ENCODE data around the gene ZBP1.

DNA sequence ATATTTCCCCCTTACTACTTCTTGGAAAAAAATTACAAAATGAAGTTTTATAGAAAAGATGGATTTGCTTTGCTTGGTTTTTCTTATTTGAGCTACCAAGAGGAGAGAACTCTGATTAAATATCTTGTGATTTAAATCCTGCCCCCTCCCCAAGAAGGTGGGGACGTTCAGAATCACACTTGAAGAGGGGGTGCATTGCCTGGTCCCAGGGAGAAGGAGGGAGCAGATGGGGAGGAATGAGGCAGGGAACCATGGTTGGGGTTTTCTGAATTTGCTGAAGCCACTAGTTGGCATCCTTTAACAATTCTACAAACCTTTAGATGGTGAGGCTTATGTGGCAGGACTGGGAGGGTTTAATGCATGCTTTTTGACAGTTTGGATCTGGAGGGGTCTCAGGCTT is 53.8 kb downstream of the ZBP1 start:
- no peak for TF ChIP-seq EP300 (IDR thresholded peaks at IDR 0.05)
- TF ChIP-seq, protein P1, sequence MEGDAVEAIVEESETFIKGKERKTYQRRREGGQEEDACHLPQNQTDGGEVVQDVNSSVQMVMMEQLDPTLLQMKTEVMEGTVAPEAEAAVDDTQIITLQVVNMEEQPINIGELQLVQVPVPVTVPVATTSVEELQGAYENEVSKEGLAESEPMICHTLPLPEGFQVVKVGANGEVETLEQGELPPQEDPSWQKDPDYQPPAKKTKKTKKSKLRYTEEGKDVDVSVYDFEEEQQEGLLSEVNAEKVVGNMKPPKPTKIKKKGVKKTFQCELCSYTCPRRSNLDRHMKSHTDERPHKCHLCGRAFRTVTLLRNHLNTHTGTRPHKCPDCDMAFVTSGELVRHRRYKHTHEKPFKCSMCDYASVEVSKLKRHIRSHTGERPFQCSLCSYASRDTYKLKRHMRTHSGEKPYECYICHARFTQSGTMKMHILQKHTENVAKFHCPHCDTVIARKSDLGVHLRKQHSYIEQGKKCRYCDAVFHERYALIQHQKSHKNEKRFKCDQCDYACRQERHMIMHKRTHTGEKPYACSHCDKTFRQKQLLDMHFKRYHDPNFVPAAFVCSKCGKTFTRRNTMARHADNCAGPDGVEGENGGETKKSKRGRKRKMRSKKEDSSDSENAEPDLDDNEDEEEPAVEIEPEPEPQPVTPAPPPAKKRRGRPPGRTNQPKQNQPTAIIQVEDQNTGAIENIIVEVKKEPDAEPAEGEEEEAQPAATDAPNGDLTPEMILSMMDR (IDR thresholded peaks at IDR 0.05), result no peak
- no peak for TF ChIP-seq POLR2A (IDR thresholded peaks at IDR 0.05)
